H1 (cell line): ENCODE data around the gene ELOVL5. TPM values are rescaled to one million over a fixed set of nuclear protein-coding genes. Genes with fewer than 3 reads are reported as not detected.

Experiments used
- CBX8 ChIP-seq: fragments of 300-800, 300-1000 bp; sonication (generic); IDR thresholded peaks from 2 replicates; pipeline ENCODE4 v1.7.1; 2016; ENCODE audit warnings: low read depth, low read length, borderline replicate concordance
- HDAC2 ChIP-seq, 2 experiments: fragments of 300-600 bp in 1 of 2; sonication (generic) in 1 of 2; IDR thresholded peaks; 2 replicates each; pipeline ENCODE4 v1.6.1; 2011 to 2012; ENCODE audit warnings: low read depth in 2 of 2, low read length in 2 of 2, mild to moderate bottlenecking in 2 of 2, moderate library complexity in 2 of 2, borderline replicate concordance in 1 of 2, inconsistent platforms in 1 of 2
- SIRT6 ChIP-seq: IDR thresholded peaks from one replicate; pipeline ENCODE4 v1.7.1; 2012; ENCODE audit warnings: low read length, inconsistent platforms
- polyA plus RNA-seq, 7 experiments: library from polyadenylated mRNA; depleted of rRNA in 3 of 7; stranded (reverse) in 5 of 7; unstranded in 2 of 7; fragments of >200 nt in 5 of 7; fragments of 200-250 nt in 2 of 7; gene quantifications; 1 replicate in 5 of 7; 2 replicates in 1 of 7; 4 replicates in 1 of 7; pipeline versions ENCODE4 v1.2.1 to v1.2.3, GENCODE V29; 2011 to 2013; ENCODE audit warnings: missing spikeins in 2 of 7, mixed read lengths in 2 of 7
- total RNA-seq: library from RNA; stranded (reverse); fragmentation: NEBNext Ultra II Directional; extraction: Animal tissue kit (Norgen Biotek cat#: 25700); gene quantifications from 2 replicates; pipeline ENCODE4 v1.2.1, GENCODE V29; 2021
- TF ChIP-seq, protein P1 (sequence below), 3 experiments: IDR thresholded peaks; 1 replicate in 2 of 3; 2 replicates in 1 of 3; pipeline versions ENCODE4 v1.5.1 to v1.6.1; 2011; ENCODE audit warnings: low read length in 3 of 3, mild to moderate bottlenecking in 3 of 3, inconsistent platforms in 2 of 3, low read depth in 1 of 3, moderate library complexity in 1 of 3; ENCODE audit not compliant: insufficient read depth in 1 of 3; ENCODE audit errors: control extremely low read depth in 1 of 3

ELOVL5 gene
- total and polyA plus RNA-seq, 2 of the 8 experiments (the other 6 are each of a cell fraction or from before 2014, with no cell fraction given) = 113 to 156 TPM

GRCh38 chr6:53297004-53297403 lies 51.7 kb downstream of the ELOVL5 start (continued):
- TF ChIP-seq, protein P1, sequence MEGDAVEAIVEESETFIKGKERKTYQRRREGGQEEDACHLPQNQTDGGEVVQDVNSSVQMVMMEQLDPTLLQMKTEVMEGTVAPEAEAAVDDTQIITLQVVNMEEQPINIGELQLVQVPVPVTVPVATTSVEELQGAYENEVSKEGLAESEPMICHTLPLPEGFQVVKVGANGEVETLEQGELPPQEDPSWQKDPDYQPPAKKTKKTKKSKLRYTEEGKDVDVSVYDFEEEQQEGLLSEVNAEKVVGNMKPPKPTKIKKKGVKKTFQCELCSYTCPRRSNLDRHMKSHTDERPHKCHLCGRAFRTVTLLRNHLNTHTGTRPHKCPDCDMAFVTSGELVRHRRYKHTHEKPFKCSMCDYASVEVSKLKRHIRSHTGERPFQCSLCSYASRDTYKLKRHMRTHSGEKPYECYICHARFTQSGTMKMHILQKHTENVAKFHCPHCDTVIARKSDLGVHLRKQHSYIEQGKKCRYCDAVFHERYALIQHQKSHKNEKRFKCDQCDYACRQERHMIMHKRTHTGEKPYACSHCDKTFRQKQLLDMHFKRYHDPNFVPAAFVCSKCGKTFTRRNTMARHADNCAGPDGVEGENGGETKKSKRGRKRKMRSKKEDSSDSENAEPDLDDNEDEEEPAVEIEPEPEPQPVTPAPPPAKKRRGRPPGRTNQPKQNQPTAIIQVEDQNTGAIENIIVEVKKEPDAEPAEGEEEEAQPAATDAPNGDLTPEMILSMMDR (IDR thresholded peaks at IDR 0.05; ENCODE audit: control extremely low read depth in 1 of 3, insufficient read depth in 1 of 3, low read depth in 1 of 3, low read length in 3 of 3) = no peak
- TF ChIP-seq HDAC2 (IDR thresholded peaks at IDR 0.05; ENCODE audit: borderline replicate concordance in 1 of 2, low read depth in 2 of 2, low read length in 2 of 2) = no peak
- no peak for TF ChIP-seq CBX8
- TF ChIP-seq SIRT6 = no peak
- TF ChIP-seq, all 59 proteins: peak for 0
